ENCODE measurements around the gene RHBDF2. TPM values are rescaled to one million over a fixed set of nuclear protein-coding genes. Genes with fewer than 3 reads are reported as not detected.
A peak's percentile ranks its signal among the peaks of the same experiment; 100 is the strongest.

Gene RHBDF2
- total RNA-seq, 1 donor from 2014 or later, result 0.79 TPM

DNA sequence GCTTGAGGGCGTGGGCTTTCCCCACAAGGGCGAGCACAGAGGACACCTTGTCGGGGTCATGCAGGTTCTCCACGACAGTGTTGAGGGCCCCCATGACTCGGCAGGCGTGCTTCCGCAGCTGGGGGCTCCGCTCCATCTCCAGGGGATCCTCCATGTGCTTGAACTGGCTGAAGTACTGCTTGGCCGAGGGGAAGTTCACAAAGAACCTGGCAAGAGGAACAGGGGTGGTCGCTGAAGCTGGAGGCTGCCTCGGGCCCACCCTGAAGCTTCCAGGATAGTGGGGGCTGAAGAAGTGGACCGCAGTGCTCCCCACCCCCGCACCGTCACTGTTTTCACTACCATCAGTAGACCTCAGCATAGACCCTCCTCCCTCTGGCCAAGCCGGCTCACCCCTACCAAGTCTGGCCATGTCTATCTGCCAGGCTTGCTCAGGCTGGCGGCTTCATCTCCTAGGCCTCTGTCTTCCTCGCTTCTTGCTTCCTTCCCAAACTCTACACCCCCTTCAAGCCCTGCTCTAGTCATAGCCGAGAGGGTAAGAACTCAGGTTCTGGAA, 30.3 kb upstream of the RHBDF2 start:
- Histone ChIP-seq H3K27ac (no peak overlapping the region), H3K27me3 (peaks cover 23% of the 10 kb centered on the region), H3K79me2 (ENCODE audit: low read depth) (no peaks in the 10 kb centered on the region), H3K36me3 (no peaks in the 10 kb centered on the region), H4K20me1 (ENCODE audit: low read depth) (peaks cover 2% of the 10 kb centered on the region), H3K9me3 (ENCODE audit: low read depth) (no peaks in the 10 kb centered on the region), H3K4me2 (no peak overlapping the region), H2AFZ (replicated peaks) (no peak overlapping the region), H3F3A (ENCODE audit: low read depth) (peaks cover 5% of the 10 kb centered on the region), H3K9ac (no peak overlapping the region), H3K4me3 (no peak overlapping the region), H3K4me1 (peaks cover 9% of the 10 kb centered on the region)
- no peaks in the 10 kb centered on the region for H3K36me3 Mint-ChIP-seq
- no peak for TF ChIP-seq EZH2phosphoT487 (IDR thresholded peaks at IDR 0.05)
- TF ChIP-seq, protein P1, sequence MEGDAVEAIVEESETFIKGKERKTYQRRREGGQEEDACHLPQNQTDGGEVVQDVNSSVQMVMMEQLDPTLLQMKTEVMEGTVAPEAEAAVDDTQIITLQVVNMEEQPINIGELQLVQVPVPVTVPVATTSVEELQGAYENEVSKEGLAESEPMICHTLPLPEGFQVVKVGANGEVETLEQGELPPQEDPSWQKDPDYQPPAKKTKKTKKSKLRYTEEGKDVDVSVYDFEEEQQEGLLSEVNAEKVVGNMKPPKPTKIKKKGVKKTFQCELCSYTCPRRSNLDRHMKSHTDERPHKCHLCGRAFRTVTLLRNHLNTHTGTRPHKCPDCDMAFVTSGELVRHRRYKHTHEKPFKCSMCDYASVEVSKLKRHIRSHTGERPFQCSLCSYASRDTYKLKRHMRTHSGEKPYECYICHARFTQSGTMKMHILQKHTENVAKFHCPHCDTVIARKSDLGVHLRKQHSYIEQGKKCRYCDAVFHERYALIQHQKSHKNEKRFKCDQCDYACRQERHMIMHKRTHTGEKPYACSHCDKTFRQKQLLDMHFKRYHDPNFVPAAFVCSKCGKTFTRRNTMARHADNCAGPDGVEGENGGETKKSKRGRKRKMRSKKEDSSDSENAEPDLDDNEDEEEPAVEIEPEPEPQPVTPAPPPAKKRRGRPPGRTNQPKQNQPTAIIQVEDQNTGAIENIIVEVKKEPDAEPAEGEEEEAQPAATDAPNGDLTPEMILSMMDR (IDR thresholded peaks at IDR 0.05), result no peak
- TF ChIP-seq EZH2 (IDR thresholded peaks at IDR 0.05), result no peak
- H3K9me3 Mint-ChIP-seq, result no peaks in the 10 kb centered on the region
- H3K4me1 Mint-ChIP-seq, result peaks cover 38% of the 10 kb centered on the region
- no peak overlapping the region for H3K4me3 Mint-ChIP-seq
- peaks cover 21% of the 10 kb centered on the region for H3K27me3 Mint-ChIP-seq (ENCODE audit: insufficient read depth, low read depth)
- peak overlapping the region; percentile 94 for H3K27ac Mint-ChIP-seq
- DNase-seq (ENCODE audit: low spot score), result no peak

GRCh38 chr17:76530811-76531485, 29.7 kb upstream of the RHBDF2 start:
- Histone ChIP-seq H3K27ac (no peak overlapping the region), H3K4me3 (no peak overlapping the region), H3K4me1 (peaks cover 9% of the 10 kb centered on the region), H3K4me2 (no peak overlapping the region), H3F3A (ENCODE audit: low read depth) (no peaks in the 10 kb centered on the region), H3K27me3 (peaks cover 16% of the 10 kb centered on the region), H2AFZ (replicated peaks) (no peak overlapping the region), H3K9ac (no peak overlapping the region), H3K79me2 (ENCODE audit: low read depth) (no peaks in the 10 kb centered on the region), H3K9me3 (ENCODE audit: low read depth) (no peaks in the 10 kb centered on the region), H3K36me3 (no peaks in the 10 kb centered on the region), H4K20me1 (ENCODE audit: low read depth) (no peaks in the 10 kb centered on the region)
- no peaks in the 10 kb centered on the region for H3K36me3 Mint-ChIP-seq
- peaks cover 38% of the 10 kb centered on the region for H3K4me1 Mint-ChIP-seq
- no peak overlapping the region for H3K4me3 Mint-ChIP-seq
- no peak for DNase-seq (ENCODE audit: low spot score)
- H3K27ac Mint-ChIP-seq, result no peak overlapping the region
- H3K27me3 Mint-ChIP-seq (ENCODE audit: insufficient read depth, low read depth), result peaks cover 15% of the 10 kb centered on the region
- TF ChIP-seq, protein P1 (IDR thresholded peaks at IDR 0.05), result no peak
- TF ChIP-seq EZH2 (IDR thresholded peaks at IDR 0.05), result no peak
- TF ChIP-seq EZH2phosphoT487 (IDR thresholded peaks at IDR 0.05), result no peak
- no peaks in the 10 kb centered on the region for H3K9me3 Mint-ChIP-seq

GRCh38 chr17:76530095-76530723, 29.0 kb upstream of the RHBDF2 start:
- TF ChIP-seq, protein P1 (IDR thresholded peaks at IDR 0.05), result no peak
- TF ChIP-seq EZH2phosphoT487 (IDR thresholded peaks at IDR 0.05), result no peak
- no peak for TF ChIP-seq EZH2 (IDR thresholded peaks at IDR 0.05)
- no peak overlapping the region for H3K4me3 Mint-ChIP-seq
- no peaks in the 10 kb centered on the region for H3K9me3 ChIP-seq (ENCODE audit: low read depth)
- peak overlapping the region; percentile 95 for H3K27ac Mint-ChIP-seq
- DNase-seq (ENCODE audit: low spot score), result no peak
- no peaks in the 10 kb centered on the region for H4K20me1 ChIP-seq (ENCODE audit: low read depth)
- peak overlapping the region; percentile 28 for H2AFZ ChIP-seq (replicated peaks)
- H3K27me3 ChIP-seq, result peaks cover 9% of the 10 kb centered on the region
- H3K27ac ChIP-seq, result no peak overlapping the region
- no peak overlapping the region for H3K4me3 ChIP-seq
- no peak overlapping the region for H3K4me2 ChIP-seq
- H3K79me2 ChIP-seq (ENCODE audit: low read depth), result no peaks in the 10 kb centered on the region
- H3K27me3 Mint-ChIP-seq (ENCODE audit: insufficient read depth, low read depth), result peaks cover 13% of the 10 kb centered on the region
- no peak overlapping the region for H3K9ac ChIP-seq
- H3K9me3 Mint-ChIP-seq, result no peaks in the 10 kb centered on the region
- peaks cover 38% of the 10 kb centered on the region for H3K4me1 Mint-ChIP-seq
- H3K4me1 ChIP-seq, result peaks cover 9% of the 10 kb centered on the region
- no peaks in the 10 kb centered on the region for H3F3A ChIP-seq (ENCODE audit: low read depth)
- H3K36me3 Mint-ChIP-seq, result no peaks in the 10 kb centered on the region
- no peaks in the 10 kb centered on the region for H3K36me3 ChIP-seq

Data from neural progenitor cell (in vitro differentiated cells).